Breast epithelium (tissue), 4 donors: Measurements from ENCODE around the gene FJX1. TPM values are rescaled to one million over a fixed set of nuclear protein-coding genes. Genes with fewer than 3 reads are reported as not detected.

Source experiments
- DNase-seq, 2 donors: peaks; one replicate each; pipeline ENCODE4 v3.0.0-alpha.2; 2019; ENCODE audit warnings: low spot score in 2 of 2
- H3K27ac ChIP-seq, 2 donors: fragments of 200-600 bp; sonication (generic) in 1 of 2; one replicate each; pipeline ENCODE4 v1.5.1; 2016 to 2019; ENCODE audit warnings: mild to moderate bottlenecking in 1 of 2
- H3K27me3 ChIP-seq, 2 donors: fragments of 200-600 bp; sonication (generic) in 1 of 2; one replicate each; pipeline versions ENCODE4 v1.5.1 to v1.6.0; 2017 to 2019; ENCODE audit warnings: control low read depth in 1 of 2, mild to moderate bottlenecking in 1 of 2
- H3K36me3 ChIP-seq: fragments of 200-600 bp; one replicate; pipeline ENCODE4 v1.5.1; 2019
- H3K4me1 ChIP-seq, 2 donors: fragments of 200-600 bp; sonication (generic); one replicate each; pipeline ENCODE4 v1.5.1; 2016 to 2019; ENCODE audit warnings: control low read depth in 1 of 2
- H3K4me3 ChIP-seq, 3 donors: fragments of 200-600 bp; sonication (generic); 1 replicate in 2 of 3; 2 replicates in 1 of 3; pipeline ENCODE4 v1.5.1; 2016 to 2019; ENCODE audit warnings: mild to moderate bottlenecking in 3 of 3, moderate library complexity in 2 of 3
- H3K9me3 ChIP-seq, 2 donors: fragments of 200-600 bp; sonication (generic) in 1 of 2; one replicate each; pipeline ENCODE4 v1.5.1; 2016 to 2019; ENCODE audit warnings: control low read depth in 1 of 2
- CTCF ChIP-seq, 3 donors: fragments of 450-650 bp; IDR thresholded peaks; one replicate each; pipeline ENCODE4 v1.5.1; 2016 to 2017; ENCODE audit warnings: antibody characterized with exemption in 3 of 3, mild to moderate bottlenecking in 3 of 3, moderate library complexity in 3 of 3
- POLR2A ChIP-seq: fragments of 450-650 bp; IDR thresholded peaks from one replicate; pipeline ENCODE4 v1.6.1; 2016; ENCODE audit warnings: antibody characterized with exemption, mild to moderate bottlenecking, moderate library complexity
- POLR2AphosphoS5 ChIP-seq, 3 donors: sonication (generic); formaldehyde crosslinking; IDR thresholded peaks; one replicate each; pipeline ENCODE4 v1.6.1; 2017; ENCODE audit warnings: antibody characterized with exemption in 3 of 3
- intact Hi-C: fragments of 100-400 bp; cut with DNase I; formaldehyde crosslinking; loops from one replicate; pipeline ENCODE4 v1.15.1; 2023; ENCODE audit warnings: low total_unique reads
- total RNA-seq, 3 donors: library from RNA; depleted of rRNA; stranded (reverse); fragments of >200 nt; gene quantifications; one replicate each; pipeline ENCODE4 v1.1.0, GENCODE V29; 2016

The FJX1 gene
- total RNA-seq, 3 donors from 2014 or later: 1.1 to 12.1 (median 8.3) TPM

GRCh38 chr11:35618497-35619115, 346 bp downstream of the FJX1 start:
- Histone ChIP-seq H3K27me3 (no peaks in the 10 kb centered on the region), H3K27ac (peak overlapping the region; percentile 83 to 93), H3K36me3 (no peaks in the 10 kb centered on the region), H3K4me3 (peak overlapping the region; percentile 47 to 90 (median 73)), H3K4me1 (peaks cover 8 to 20% of the 10 kb centered on the region in 2 donors), H3K9me3 (no peaks in the 10 kb centered on the region)
- no peak for DNase-seq
- TF ChIP-seq POLR2AphosphoS5 (IDR thresholded peaks at IDR 0.05) (no peak), CTCF (IDR thresholded peaks at IDR 0.05) (peak in 1 of 3 donors; percentile 17)
- intact Hi-C loops: loop anchor here (5.0 kb wide), 1 partner anchor 649 kb away; no protein-coding TSS in a partner anchor

GRCh38 chr11:35619116-35619854, 1.0 kb downstream of the FJX1 start:
- peaks cover 8 to 20% of the 10 kb centered on the region in 2 donors for H3K4me1 ChIP-seq
- peak overlapping the region; percentile 83 to 93 for H3K27ac ChIP-seq
- peak overlapping the region; percentile 47 to 90 (median 73) for H3K4me3 ChIP-seq
- no peaks in the 10 kb centered on the region for H3K36me3 ChIP-seq
- no peaks in the 10 kb centered on the region for H3K27me3 ChIP-seq
- DNase-seq: no peak
- intact Hi-C loops: loop anchor here (5.0 kb wide), 1 partner anchor 648 kb away; no protein-coding TSS in a partner anchor
- no peaks in the 10 kb centered on the region for H3K9me3 ChIP-seq
- TF ChIP-seq CTCF (IDR thresholded peaks at IDR 0.05): no peak
- no peak for TF ChIP-seq POLR2A
- no peak for TF ChIP-seq POLR2AphosphoS5 (IDR thresholded peaks at IDR 0.05)

GRCh38 chr11:35619855-35620640, 1.8 kb downstream of the FJX1 start:
- H3K4me3 ChIP-seq: peak overlapping the region; percentile 47 to 90 (median 73)
- TF ChIP-seq CTCF (IDR thresholded peaks at IDR 0.05) (no peak), POLR2AphosphoS5 (IDR thresholded peaks at IDR 0.05) (no peak), POLR2A (no peak)
- no peaks in the 10 kb centered on the region for H3K9me3 ChIP-seq
- no peaks in the 10 kb centered on the region for H3K27me3 ChIP-seq
- intact Hi-C loops: loop anchor here (5.0 kb wide), 1 partner anchor 647 kb away; no protein-coding TSS in a partner anchor
- H3K27ac ChIP-seq: peak overlapping the region; percentile 83 to 93
- H3K36me3 ChIP-seq: no peaks in the 10 kb centered on the region
- peaks cover 8 to 17% of the 10 kb centered on the region in 2 donors for H3K4me1 ChIP-seq
- no peak for DNase-seq

- Histone ChIP-seq H3K9me3 (no peaks in the 10 kb centered on the region), H3K4me1 (peaks cover 8 to 9% of the 10 kb centered on the region in 2 donors), H3K27ac (peak overlapping the region; percentile 38 to 78), H3K4me3 (no peak overlapping the region), H3K27me3 (no peaks in the 10 kb centered on the region), H3K36me3 (no peaks in the 10 kb centered on the region)
- TF ChIP-seq POLR2AphosphoS5 (IDR thresholded peaks at IDR 0.05) (no peak), POLR2A (no peak), CTCF (IDR thresholded peaks at IDR 0.05) (no peak)
- DNase-seq: no peak
- intact Hi-C loops: no loop called here
These were observed 2.5 kb downstream of the FJX1 start for GRCh38 chr11:35620795-35621194.
